ENCODE results near the gene GNAS-AS1. TPM values are rescaled to one million over a fixed set of nuclear protein-coding genes. Genes with fewer than 3 reads are reported as not detected.

Gene GNAS-AS1
- total and polyA plus RNA-seq, 2 of the 8 experiments (the other 6 are each of a cell fraction or from before 2014, with no cell fraction given) = 4.7 to 13.7 TPM

GRCh38 chr20:58888521-58889333, 38.0 kb upstream of the GNAS-AS1 start (continued):
- no peak for TF ChIP-seq SAP30 (IDR thresholded peaks at IDR 0.05; ENCODE audit: insufficient read depth, insufficient replicate concordance, low read length)
- TF ChIP-seq MAFK (IDR thresholded peaks at IDR 0.05; ENCODE audit: low read depth, low read length) = no peak
- TF ChIP-seq POLR2A (IDR thresholded peaks at IDR 0.05; ENCODE audit: control extremely low read depth in 1 of 2, low read depth in 2 of 2, low read length in 2 of 2) = peak; percentile 98 to 99
- TF ChIP-seq ATF2 (IDR thresholded peaks at IDR 0.05; ENCODE audit: low read length) = no peak
- TF ChIP-seq CTCF (IDR thresholded peaks at IDR 0.05; ENCODE audit: control extremely low read depth in 1 of 3, insufficient read depth in 1 of 3, low read depth in 1 of 3, low read length in 3 of 3) = no peak
- no peak for TF ChIP-seq CHD2 (IDR thresholded peaks at IDR 0.05; ENCODE audit: low read length)
- no peak for TF ChIP-seq BCL11A (IDR thresholded peaks at IDR 0.05; ENCODE audit: low read depth in 2 of 2, low read length in 2 of 2)
- peak; percentile 100 for TF ChIP-seq TAF1 (IDR thresholded peaks at IDR 0.05; ENCODE audit: low read depth, low read length)
- peak; percentile 98 for TF ChIP-seq POLR2AphosphoS5 (IDR thresholded peaks at IDR 0.05; ENCODE audit: low read depth, low read length)
- no peak for TF ChIP-seq RXRA (IDR thresholded peaks at IDR 0.05; ENCODE audit: insufficient read depth, low read depth, low read length)
- TF ChIP-seq KDM5A (IDR thresholded peaks at IDR 0.05; ENCODE audit: low read length) = peak; percentile 69; the same call in 1 of the 2 replicates
- TF ChIP-seq PHF8 (conservative IDR thresholded peaks at IDR 0.05; ENCODE audit: low read depth, low read length) = peak; percentile 49; the same call in 1 of the 2 replicates
- TF ChIP-seq GTF2F1 (IDR thresholded peaks at IDR 0.05; ENCODE audit: borderline replicate concordance, low read depth, low read length) = peak; percentile 77; the same call in 1 of the 2 replicates
- TF ChIP-seq USF2 (IDR thresholded peaks at IDR 0.05; ENCODE audit: low read length) = no peak
- no peak for TF ChIP-seq SIRT6 (IDR thresholded peaks at IDR 0.05; ENCODE audit: low read length)
- TF ChIP-seq E2F6 (IDR thresholded peaks at IDR 0.05) = peak; percentile 10; the same call in 1 of the 2 replicates
- no peak for TF ChIP-seq CEBPB (IDR thresholded peaks at IDR 0.05; ENCODE audit: low read depth, low read length)
- no peak for TF ChIP-seq CTBP2 (IDR thresholded peaks at IDR 0.05; ENCODE audit: borderline replicate concordance, insufficient read depth, insufficient read length, low read length)
